ENCODE data around the gene AP2B1. TPM values are rescaled to one million over a fixed set of nuclear protein-coding genes. Genes with fewer than 3 reads are reported as not detected.

AP2B1 gene
- total RNA-seq, 1 experiment from 2014 or later, result 198 TPM

DNA sequence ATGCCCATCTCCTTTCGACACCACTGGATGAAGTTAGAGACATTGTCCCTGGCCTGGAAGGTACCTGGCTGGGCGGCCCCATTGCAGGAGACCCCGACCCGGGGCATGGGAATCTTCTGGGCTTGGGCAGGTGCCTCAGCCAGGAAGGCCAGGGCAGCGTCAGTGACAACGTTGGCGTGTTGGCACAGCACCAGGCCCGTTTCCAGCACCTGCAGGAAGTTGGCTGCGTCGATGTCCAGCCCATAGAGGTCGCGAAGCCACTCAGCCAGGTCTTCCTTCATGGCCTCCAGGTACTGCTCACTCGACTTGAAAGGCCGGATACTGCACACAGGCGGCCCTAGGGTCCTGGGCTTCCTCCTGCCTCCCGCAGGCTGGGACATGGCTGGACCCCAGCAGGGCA, 165.3 kb downstream of the AP2B1 start (continued):
- TF ChIP-seq, protein P1, sequence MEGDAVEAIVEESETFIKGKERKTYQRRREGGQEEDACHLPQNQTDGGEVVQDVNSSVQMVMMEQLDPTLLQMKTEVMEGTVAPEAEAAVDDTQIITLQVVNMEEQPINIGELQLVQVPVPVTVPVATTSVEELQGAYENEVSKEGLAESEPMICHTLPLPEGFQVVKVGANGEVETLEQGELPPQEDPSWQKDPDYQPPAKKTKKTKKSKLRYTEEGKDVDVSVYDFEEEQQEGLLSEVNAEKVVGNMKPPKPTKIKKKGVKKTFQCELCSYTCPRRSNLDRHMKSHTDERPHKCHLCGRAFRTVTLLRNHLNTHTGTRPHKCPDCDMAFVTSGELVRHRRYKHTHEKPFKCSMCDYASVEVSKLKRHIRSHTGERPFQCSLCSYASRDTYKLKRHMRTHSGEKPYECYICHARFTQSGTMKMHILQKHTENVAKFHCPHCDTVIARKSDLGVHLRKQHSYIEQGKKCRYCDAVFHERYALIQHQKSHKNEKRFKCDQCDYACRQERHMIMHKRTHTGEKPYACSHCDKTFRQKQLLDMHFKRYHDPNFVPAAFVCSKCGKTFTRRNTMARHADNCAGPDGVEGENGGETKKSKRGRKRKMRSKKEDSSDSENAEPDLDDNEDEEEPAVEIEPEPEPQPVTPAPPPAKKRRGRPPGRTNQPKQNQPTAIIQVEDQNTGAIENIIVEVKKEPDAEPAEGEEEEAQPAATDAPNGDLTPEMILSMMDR (IDR thresholded peaks at IDR 0.05 in 2 of 3, conservative IDR thresholded peaks at IDR 0.05 in 1 of 3; ENCODE audit: borderline replicate concordance in 1 of 3, insufficient read depth in 1 of 3, low read depth in 2 of 3, low read length in 2 of 3), result no peak

DNA sequence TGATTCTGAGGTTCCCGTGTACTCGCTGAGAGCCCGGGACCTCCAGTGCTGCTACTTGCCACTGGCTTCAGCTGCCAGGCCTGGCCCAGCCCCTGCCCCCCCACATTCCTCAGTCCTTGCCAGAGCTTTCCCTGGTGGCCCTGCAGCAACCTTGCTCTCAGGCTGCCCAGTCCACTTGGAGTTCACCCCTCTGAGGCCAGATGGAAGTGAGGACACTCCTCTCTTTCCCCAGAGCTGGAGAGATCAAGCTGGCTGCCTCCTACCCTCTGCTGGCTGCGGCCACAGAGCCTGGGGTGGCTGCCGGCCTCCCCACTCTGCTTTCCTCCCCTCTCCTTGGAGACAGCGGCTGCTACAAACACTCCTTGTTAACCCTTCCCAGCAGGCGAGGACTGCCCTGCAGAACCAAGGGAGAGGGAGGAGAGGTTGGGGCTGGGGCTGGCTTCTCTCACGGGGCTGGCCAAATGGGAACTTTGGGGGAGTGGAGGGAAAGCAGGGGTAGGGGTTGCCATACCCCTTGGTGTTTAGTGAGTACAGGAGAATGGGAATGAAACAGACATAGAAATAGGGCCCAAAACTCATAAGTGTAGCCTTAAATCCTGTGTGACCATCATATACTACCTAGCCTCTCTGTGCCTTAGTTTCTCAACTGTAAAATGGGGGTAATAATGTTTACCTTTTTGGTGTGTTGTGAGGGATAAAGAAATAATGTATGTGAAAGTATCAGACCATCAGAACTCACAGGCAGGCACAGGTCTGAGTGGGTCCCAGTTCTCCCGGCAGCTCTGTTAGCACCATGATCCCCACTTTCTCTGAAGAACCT, 166.0 kb downstream of the AP2B1 start, which contains the start of gene GAS2L2:
Gene GAS2L2 (minus strand): TSS at position 295 of the 820 bp plus-strand sequence. CDS start 389 bp downstream, outside the sequence.
- no TSS peak for BruUV-seq (replicated peaks)
- RAD21 ChIA-PET (ENCODE audit: low non-redundant PET in 1 of 2, low total read pairs in 2 of 2, uncharacterized antibody in 2 of 2, unreplicated experiment in 2 of 2), result no interaction called here
- H3K9me3 ChIP-seq (ENCODE audit: control insufficient read depth in 1 of 2, insufficient read depth in 1 of 2, low read depth in 1 of 2, low read length in 2 of 2), result no peaks in the 10 kb centered on the region
- POLR2A ChIA-PET, result no interaction called here
- DNase-seq (ENCODE audit: low read depth, low spot score), result no peak
- H3K9me2 ChIP-seq (ENCODE audit: insufficient read depth), result no peaks in the 10 kb centered on the region
- intact Hi-C loops (cut with micrococcal nuclease), result no loop called here
- CTCF ChIA-PET, result no interaction called here
- H3K4me2 ChIP-seq (ENCODE audit: low read length), result no peak within 1 kb of the TSS
- ATAC-seq, result no peak
- no peak within 1 kb of the TSS for H2AFZ ChIP-seq (ENCODE audit: low read depth, low read length, poor library complexity, severe bottlenecking)
- peaks cover 4% of the 10 kb centered on the region; the same call in 1 of the 2 replicates for H3K27me3 ChIP-seq (ENCODE audit: insufficient read depth, low read length)
- no peaks in the 10 kb centered on the region for H3K36me3 ChIP-seq (ENCODE audit: control insufficient read depth in 1 of 2, insufficient read depth in 2 of 2, low read length in 2 of 2)
- no peak within 1 kb of the TSS for H3K9ac ChIP-seq (ENCODE audit: low read length)
- no peaks in the 10 kb centered on the region for H3K79me2 ChIP-seq (ENCODE audit: insufficient read depth, low read length)
- no peak within 1 kb of the TSS for H3K4me3 ChIP-seq (replicated peaks in 1 of 2; ENCODE audit: low read depth in 1 of 2, low read length in 2 of 2)
- TF ChIP-seq SP1 (IDR thresholded peaks at IDR 0.05; ENCODE audit: low read depth) (no peak), ZNF274 (IDR thresholded peaks at IDR 0.05; ENCODE audit: low read depth, low read length) (no peak), FOSL1 (IDR thresholded peaks at IDR 0.05; ENCODE audit: low read depth) (no peak), CBX3 (IDR thresholded peaks at IDR 0.05; ENCODE audit: low read depth) (no peak)
- TF ChIP-seq, protein P2, sequence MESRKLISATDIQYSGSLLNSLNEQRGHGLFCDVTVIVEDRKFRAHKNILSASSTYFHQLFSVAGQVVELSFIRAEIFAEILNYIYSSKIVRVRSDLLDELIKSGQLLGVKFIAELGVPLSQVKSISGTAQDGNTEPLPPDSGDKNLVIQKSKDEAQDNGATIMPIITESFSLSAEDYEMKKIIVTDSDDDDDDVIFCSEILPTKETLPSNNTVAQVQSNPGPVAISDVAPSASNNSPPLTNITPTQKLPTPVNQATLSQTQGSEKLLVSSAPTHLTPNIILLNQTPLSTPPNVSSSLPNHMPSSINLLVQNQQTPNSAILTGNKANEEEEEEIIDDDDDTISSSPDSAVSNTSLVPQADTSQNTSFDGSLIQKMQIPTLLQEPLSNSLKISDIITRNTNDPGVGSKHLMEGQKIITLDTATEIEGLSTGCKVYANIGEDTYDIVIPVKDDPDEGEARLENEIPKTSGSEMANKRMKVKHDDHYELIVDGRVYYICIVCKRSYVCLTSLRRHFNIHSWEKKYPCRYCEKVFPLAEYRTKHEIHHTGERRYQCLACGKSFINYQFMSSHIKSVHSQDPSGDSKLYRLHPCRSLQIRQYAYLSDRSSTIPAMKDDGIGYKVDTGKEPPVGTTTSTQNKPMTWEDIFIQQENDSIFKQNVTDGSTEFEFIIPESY (IDR thresholded peaks at IDR 0.05; ENCODE audit: extremely low read depth, insufficient replicate concordance, low read length), result no peak
- TF ChIP-seq, protein P3, sequence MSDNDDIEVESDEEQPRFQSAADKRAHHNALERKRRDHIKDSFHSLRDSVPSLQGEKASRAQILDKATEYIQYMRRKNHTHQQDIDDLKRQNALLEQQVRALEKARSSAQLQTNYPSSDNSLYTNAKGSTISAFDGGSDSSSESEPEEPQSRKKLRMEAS (IDR thresholded peaks at IDR 0.05), result no peak
- TF ChIP-seq, protein P4, sequence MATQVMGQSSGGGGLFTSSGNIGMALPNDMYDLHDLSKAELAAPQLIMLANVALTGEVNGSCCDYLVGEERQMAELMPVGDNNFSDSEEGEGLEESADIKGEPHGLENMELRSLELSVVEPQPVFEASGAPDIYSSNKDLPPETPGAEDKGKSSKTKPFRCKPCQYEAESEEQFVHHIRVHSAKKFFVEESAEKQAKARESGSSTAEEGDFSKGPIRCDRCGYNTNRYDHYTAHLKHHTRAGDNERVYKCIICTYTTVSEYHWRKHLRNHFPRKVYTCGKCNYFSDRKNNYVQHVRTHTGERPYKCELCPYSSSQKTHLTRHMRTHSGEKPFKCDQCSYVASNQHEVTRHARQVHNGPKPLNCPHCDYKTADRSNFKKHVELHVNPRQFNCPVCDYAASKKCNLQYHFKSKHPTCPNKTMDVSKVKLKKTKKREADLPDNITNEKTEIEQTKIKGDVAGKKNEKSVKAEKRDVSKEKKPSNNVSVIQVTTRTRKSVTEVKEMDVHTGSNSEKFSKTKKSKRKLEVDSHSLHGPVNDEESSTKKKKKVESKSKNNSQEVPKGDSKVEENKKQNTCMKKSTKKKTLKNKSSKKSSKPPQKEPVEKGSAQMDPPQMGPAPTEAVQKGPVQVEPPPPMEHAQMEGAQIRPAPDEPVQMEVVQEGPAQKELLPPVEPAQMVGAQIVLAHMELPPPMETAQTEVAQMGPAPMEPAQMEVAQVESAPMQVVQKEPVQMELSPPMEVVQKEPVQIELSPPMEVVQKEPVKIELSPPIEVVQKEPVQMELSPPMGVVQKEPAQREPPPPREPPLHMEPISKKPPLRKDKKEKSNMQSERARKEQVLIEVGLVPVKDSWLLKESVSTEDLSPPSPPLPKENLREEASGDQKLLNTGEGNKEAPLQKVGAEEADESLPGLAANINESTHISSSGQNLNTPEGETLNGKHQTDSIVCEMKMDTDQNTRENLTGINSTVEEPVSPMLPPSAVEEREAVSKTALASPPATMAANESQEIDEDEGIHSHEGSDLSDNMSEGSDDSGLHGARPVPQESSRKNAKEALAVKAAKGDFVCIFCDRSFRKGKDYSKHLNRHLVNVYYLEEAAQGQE (IDR thresholded peaks at IDR 0.05; ENCODE audit: low read depth), result no peak
- H3K27ac ChIP-seq (ENCODE audit: low read depth, low read length), result no peak within 1 kb of the TSS
- H3K4me1 ChIP-seq (ENCODE audit: control insufficient read depth in 1 of 2, insufficient read depth in 2 of 2, low read length in 2 of 2), result no peaks in the 10 kb centered on the region
- H4K20me1 ChIP-seq (ENCODE audit: insufficient read depth), result no peaks in the 10 kb centered on the region
